Esophagus squamous epithelium (tissue), 4 donors: ENCODE measurements around the gene APMAP.

ENCODE experiments used
- POLR2A ChIP-seq, 4 donors: fragments of 450-650 bp; IDR thresholded peaks; one replicate each; pipeline ENCODE4 v1.6.1; 2017; ENCODE audit warnings: antibody characterized with exemption in 4 of 4, mild to moderate bottlenecking in 4 of 4, moderate library complexity in 3 of 4
- TF ChIP-seq, protein P1 (sequence below), 6 experiments: fragments of 450-650 bp in 4 of 6; fragments of 200-600 bp in 2 of 6; sonication (generic) in 2 of 6; IDR thresholded peaks; one replicate each; pipeline ENCODE4 v1.5.1; 2016 to 2019; ENCODE audit warnings: antibody characterized with exemption in 6 of 6, mild to moderate bottlenecking in 4 of 6, moderate library complexity in 4 of 6

- TF ChIP-seq, protein P1, sequence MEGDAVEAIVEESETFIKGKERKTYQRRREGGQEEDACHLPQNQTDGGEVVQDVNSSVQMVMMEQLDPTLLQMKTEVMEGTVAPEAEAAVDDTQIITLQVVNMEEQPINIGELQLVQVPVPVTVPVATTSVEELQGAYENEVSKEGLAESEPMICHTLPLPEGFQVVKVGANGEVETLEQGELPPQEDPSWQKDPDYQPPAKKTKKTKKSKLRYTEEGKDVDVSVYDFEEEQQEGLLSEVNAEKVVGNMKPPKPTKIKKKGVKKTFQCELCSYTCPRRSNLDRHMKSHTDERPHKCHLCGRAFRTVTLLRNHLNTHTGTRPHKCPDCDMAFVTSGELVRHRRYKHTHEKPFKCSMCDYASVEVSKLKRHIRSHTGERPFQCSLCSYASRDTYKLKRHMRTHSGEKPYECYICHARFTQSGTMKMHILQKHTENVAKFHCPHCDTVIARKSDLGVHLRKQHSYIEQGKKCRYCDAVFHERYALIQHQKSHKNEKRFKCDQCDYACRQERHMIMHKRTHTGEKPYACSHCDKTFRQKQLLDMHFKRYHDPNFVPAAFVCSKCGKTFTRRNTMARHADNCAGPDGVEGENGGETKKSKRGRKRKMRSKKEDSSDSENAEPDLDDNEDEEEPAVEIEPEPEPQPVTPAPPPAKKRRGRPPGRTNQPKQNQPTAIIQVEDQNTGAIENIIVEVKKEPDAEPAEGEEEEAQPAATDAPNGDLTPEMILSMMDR (IDR thresholded peaks at IDR 0.05) = no peak
- no peak for TF ChIP-seq POLR2A (IDR thresholded peaks at IDR 0.05)
These were observed 22.5 kb downstream of the APMAP start for GRCh38 chr20:24970030-24970553.
